Germinal center (tissue), 1 donor: ENCODE data around the gene FGFR2.

ENCODE experiments used
- DNase-seq: peaks from one replicate; pipeline ENCODE4 v3.0.0; 2012; ENCODE audit warnings: mixed read lengths, low spot score

The FGFR2 gene

GRCh38 chr10:121553511-121554264 is 44.6 kb downstream of the FGFR2 start:
- no peak for DNase-seq

GRCh38 chr10:121552746-121553145 is 45.5 kb downstream of the FGFR2 start:
- no peak for DNase-seq

- no peak for DNase-seq
Observed at GRCh38 chr10:121551210-121551885, 46.9 kb downstream of the FGFR2 start.

- DNase-seq = no peak
Observed at GRCh38 chr10:121544301-121544869, 53.9 kb downstream of the FGFR2 start.

GRCh38 chr10:121543545-121543944 is 54.7 kb downstream of the FGFR2 start:
- no peak for DNase-seq

- DNase-seq = no peak
Observed at GRCh38 chr10:121541450-121542120, 56.7 kb downstream of the FGFR2 start.

- no peak for DNase-seq
Observed at GRCh38 chr10:121540732-121541395, 57.4 kb downstream of the FGFR2 start.

- DNase-seq = no peak
Observed at GRCh38 chr10:121539786-121540185, 58.5 kb downstream of the FGFR2 start.

- DNase-seq = no peak
Observed at GRCh38 chr10:121536310-121536913, 61.8 kb downstream of the FGFR2 start.

GRCh38 chr10:121535381-121535780 is 62.9 kb downstream of the FGFR2 start:
- no peak for DNase-seq

- DNase-seq = no peak
Observed at GRCh38 chr10:121532292-121532864, 65.9 kb downstream of the FGFR2 start.

GRCh38 chr10:121531830-121532178 is 66.4 kb downstream of the FGFR2 start:
- no peak for DNase-seq

GRCh38 chr10:121531076-121531829 is 67.0 kb downstream of the FGFR2 start:
- DNase-seq = no peak

- DNase-seq = no peak
Observed at GRCh38 chr10:121530481-121531075, 67.7 kb downstream of the FGFR2 start.

GRCh38 chr10:121527690-121528089 is 70.6 kb downstream of the FGFR2 start:
- no peak for DNase-seq

GRCh38 chr10:121526801-121527221 is 71.4 kb downstream of the FGFR2 start:
- no peak for DNase-seq

GRCh38 chr10:121526135-121526790 is 72.0 kb downstream of the FGFR2 start:
- no peak for DNase-seq

GRCh38 chr10:121525251-121526134 is 72.8 kb downstream of the FGFR2 start:
- no peak for DNase-seq
